Lower leg skin (tissue), 4 donors: ENCODE results near the gene MARCKS. TPM values are rescaled to one million over a fixed set of nuclear protein-coding genes. Genes with fewer than 3 reads are reported as not detected.

Experiments used
- DNase-seq, 2 donors: peaks; one replicate each; pipeline ENCODE4 v3.0.0-alpha.2; 2019; ENCODE audit warnings: low spot score in 2 of 2
- H3K4me3 ChIP-seq: fragments of 200-600 bp; sonication (generic); 2 replicates; pipeline ENCODE4 v1.5.1; 2017; ENCODE audit warnings: mild to moderate bottlenecking, low read depth; ENCODE audit not compliant: poor library complexity, severe bottlenecking
- POLR2A ChIP-seq, 2 donors: fragments of 450-650 bp; IDR thresholded peaks; one replicate each; pipeline ENCODE4 v1.6.1; 2016 to 2017; ENCODE audit warnings: antibody characterized with exemption in 2 of 2, mild to moderate bottlenecking in 1 of 2, moderate library complexity in 1 of 2
- WGBS, 2 donors: methylation state at CpG; one replicate each; pipeline ENCODE4 v1.1.5; 2018; 5-methylcytosine and 5-hydroxymethylcytosine counted together
- intact Hi-C: fragments of 100-400 bp; cut with DNase I; formaldehyde crosslinking; loops from one replicate; pipeline ENCODE4 v1.15.0; 2023; ENCODE audit warnings: low total_unique reads
- total RNA-seq, 4 donors: library from RNA; depleted of rRNA; stranded (reverse); fragments of >200 nt; gene quantifications; one replicate each; pipeline ENCODE4 v1.1.0, GENCODE V29; 2016
- TF ChIP-seq, protein P1 (sequence below), 3 donors: fragments of 450-650 bp; IDR thresholded peaks; one replicate each; pipeline ENCODE4 v1.5.1; 2016; ENCODE audit warnings: antibody characterized with exemption in 3 of 3, mild to moderate bottlenecking in 3 of 3, moderate library complexity in 2 of 3

Gene MARCKS
- total RNA-seq, 4 donors from 2014 or later: 48.6 to 130 (median 66.2) TPM

DNA sequence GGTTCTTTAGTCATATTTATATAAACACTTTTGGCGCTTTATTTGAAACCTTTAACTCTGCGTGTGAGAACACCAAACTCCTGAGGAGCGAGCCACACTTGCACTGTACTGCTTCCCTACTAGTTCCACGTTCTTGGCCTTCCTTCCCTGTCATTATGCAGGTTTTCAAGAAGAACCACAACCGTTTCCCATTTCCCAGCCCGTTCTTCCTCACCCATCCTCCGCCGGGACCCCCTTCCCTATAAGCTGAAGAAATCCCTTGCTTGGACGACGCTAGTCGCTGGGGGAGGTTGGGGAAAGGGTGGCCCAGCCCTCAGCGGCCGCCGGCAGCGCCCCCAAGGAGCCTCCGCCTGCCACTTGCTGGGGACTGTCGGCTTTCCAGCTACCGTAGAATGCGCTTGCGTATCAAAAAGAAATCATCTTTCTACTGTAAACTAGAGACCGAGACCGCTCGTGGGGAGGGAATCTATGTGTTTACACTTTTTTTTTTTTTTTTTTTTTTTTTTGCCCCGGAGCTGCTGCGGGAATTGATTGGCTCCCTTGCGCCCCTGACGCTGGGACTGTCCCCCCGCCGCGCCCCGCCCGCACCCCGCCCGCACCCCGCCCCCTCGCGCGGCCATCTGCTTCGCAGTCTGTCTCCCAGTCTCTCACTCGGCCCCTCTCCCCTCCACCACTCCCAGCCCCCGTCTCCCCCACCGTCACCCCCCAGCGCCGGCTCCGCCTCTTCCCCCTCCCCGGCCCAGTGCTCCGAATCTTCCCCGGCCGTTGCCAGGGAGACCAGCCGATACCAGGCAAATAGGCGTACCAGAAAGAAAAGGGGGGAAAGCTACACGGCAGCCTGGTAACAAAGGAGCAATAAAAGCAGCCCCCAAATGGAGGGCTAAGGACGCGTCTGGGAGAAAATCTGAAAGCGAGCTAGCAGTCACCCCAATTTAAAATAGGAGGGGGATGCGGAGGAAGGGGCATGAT lies 2.3 kb upstream of the MARCKS start:
- DNase-seq: peak; percentile 64 to 93
- intact Hi-C loops: loop anchor here (10.0 kb wide), 1 partner anchor 220 kb away; no protein-coding TSS in a partner anchor
- WGBS, 2 donors: 2% methylated on average over 42 to 49 of the region's 56 CpGs

DNA sequence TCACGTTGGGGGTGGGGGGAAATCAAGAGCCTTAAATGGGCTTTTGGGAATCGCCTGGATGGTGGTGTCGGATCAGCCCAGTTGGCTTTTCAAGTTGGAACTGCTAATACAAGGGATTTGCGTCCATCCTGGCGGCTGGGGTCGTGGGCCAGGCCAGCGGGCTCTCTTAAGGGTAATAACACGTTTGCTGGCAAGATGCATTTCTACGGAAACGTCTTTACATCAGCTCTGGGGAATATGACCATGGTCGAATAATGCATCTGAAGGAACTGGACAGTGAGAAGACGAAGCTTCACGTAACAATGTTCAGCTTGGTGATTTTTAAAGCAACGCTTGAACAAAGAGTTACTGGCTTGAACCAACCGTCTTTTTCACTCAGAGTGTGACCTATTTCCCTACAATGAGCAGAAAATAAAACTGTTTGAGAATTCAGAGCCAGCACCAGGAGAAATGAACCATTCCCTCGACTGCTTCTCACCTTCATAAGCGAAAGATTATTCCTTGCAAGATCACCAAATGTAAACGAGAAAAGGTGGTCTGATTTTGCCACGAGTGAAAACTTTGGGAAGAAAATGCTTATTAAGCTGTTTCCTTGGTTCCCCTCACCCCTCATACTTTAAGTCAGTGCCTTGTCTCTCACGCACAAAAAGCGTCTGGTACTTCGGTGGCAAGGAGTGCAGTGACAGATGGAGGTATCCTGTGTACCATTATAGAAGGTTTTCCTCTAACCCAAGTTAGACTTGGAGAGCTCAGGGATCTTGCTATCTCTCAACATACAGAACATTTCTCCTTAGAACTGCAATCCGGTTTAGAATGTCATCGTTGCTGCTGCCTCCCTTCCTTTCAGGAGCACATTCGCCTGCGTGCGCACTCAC lies 1.4 kb upstream of the MARCKS start:
- DNase-seq: peak in 1 of 2 donors; percentile 31
- intact Hi-C loops: loop anchor here (10.0 kb wide), 1 partner anchor 221 kb away; no protein-coding TSS in a partner anchor
- WGBS, 2 donors: 0 to 1% methylated on average over 27 of the region's 27 CpGs
- peak overlapping the region; percentile 56 for H3K4me3 ChIP-seq
- no peak for TF ChIP-seq POLR2A (IDR thresholded peaks at IDR 0.05)
- TF ChIP-seq, protein P1, sequence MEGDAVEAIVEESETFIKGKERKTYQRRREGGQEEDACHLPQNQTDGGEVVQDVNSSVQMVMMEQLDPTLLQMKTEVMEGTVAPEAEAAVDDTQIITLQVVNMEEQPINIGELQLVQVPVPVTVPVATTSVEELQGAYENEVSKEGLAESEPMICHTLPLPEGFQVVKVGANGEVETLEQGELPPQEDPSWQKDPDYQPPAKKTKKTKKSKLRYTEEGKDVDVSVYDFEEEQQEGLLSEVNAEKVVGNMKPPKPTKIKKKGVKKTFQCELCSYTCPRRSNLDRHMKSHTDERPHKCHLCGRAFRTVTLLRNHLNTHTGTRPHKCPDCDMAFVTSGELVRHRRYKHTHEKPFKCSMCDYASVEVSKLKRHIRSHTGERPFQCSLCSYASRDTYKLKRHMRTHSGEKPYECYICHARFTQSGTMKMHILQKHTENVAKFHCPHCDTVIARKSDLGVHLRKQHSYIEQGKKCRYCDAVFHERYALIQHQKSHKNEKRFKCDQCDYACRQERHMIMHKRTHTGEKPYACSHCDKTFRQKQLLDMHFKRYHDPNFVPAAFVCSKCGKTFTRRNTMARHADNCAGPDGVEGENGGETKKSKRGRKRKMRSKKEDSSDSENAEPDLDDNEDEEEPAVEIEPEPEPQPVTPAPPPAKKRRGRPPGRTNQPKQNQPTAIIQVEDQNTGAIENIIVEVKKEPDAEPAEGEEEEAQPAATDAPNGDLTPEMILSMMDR (IDR thresholded peaks at IDR 0.05): no peak

More for the DNA sequence above, 2.3 kb upstream of the MARCKS start:
- TF ChIP-seq, protein P1 (IDR thresholded peaks at IDR 0.05): no peak
- no peak for TF ChIP-seq POLR2A (IDR thresholded peaks at IDR 0.05)
- H3K4me3 ChIP-seq: peak overlapping the region; percentile 56

DNA sequence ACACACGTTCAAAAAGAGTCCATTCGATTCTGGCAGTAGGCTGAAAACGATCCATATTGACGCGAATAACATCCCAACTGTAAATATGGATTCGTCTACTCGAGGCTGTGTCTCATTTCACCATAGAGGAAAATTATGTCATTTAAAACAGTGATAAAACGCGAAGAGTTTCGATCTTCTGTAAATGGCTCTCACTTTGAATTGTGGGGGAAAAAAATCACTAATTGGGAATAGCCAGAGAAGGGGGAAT lies 845 bp upstream of the MARCKS start:
- H3K4me3 ChIP-seq: peak overlapping the region; percentile 6
- intact Hi-C loops: loop anchor here (10.0 kb wide), 1 partner anchor 221 kb away; no protein-coding TSS in a partner anchor
- no peak for TF ChIP-seq POLR2A (IDR thresholded peaks at IDR 0.05)
- TF ChIP-seq, protein P1 (IDR thresholded peaks at IDR 0.05): no peak
- no peak for DNase-seq
- WGBS, 2 donors: 0 to 1% methylated on average over 10 of the region's 10 CpGs

DNA sequence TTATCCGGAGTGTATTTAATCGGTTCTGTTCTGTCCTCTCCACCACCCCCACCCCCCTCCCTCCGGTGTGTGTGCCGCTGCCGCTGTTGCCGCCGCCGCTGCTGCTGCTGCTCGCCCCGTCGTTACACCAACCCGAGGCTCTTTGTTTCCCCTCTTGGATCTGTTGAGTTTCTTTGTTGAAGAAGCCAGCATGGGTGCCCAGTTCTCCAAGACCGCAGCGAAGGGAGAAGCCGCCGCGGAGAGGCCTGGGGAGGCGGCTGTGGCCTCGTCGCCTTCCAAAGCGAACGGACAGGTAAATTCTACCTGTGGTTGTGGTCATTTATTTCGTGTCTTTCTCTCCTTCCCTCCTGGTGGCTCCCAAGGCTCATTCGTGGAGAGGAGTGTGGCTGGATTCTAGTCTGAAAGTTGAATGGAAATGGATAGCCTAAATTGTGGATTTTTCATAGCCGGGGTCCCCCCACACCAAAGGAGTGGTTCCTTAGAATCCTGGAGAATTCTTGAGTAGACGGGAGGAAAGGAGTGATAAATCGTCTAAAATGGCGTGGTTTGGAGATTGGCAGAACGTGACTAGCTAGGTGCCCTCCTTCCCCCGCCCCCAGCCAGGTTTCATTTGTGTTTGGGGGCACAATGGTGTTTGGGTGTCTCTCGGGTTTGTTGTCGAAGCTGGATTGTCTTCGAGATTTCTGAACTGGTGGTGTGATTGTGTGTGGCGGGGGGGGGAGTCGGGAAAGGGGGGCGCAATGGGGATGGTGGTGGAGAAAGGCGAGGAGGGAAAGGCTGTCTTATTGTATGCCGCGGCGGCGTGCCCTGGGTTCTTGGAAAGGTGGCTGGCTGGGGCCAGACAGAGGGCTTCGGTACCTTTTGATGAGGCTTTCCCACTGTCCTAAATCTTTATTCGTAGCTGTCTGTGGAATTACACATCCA lies 673 bp downstream of the MARCKS start:
- TF ChIP-seq, protein P1 (IDR thresholded peaks at IDR 0.05): no peak
- TF ChIP-seq POLR2A (IDR thresholded peaks at IDR 0.05): no peak
- intact Hi-C loops: loop anchor here (10.0 kb wide), 1 partner anchor 223 kb away; no protein-coding TSS in a partner anchor
- peak overlapping the region; percentile 78 for H3K4me3 ChIP-seq
- WGBS, 2 donors: 0 to 1% methylated on average over 43 of the region's 43 CpGs
- peak; percentile 39 to 91 for DNase-seq
